ENCODE results near the gene MED25.

The MED25 gene

DNA sequence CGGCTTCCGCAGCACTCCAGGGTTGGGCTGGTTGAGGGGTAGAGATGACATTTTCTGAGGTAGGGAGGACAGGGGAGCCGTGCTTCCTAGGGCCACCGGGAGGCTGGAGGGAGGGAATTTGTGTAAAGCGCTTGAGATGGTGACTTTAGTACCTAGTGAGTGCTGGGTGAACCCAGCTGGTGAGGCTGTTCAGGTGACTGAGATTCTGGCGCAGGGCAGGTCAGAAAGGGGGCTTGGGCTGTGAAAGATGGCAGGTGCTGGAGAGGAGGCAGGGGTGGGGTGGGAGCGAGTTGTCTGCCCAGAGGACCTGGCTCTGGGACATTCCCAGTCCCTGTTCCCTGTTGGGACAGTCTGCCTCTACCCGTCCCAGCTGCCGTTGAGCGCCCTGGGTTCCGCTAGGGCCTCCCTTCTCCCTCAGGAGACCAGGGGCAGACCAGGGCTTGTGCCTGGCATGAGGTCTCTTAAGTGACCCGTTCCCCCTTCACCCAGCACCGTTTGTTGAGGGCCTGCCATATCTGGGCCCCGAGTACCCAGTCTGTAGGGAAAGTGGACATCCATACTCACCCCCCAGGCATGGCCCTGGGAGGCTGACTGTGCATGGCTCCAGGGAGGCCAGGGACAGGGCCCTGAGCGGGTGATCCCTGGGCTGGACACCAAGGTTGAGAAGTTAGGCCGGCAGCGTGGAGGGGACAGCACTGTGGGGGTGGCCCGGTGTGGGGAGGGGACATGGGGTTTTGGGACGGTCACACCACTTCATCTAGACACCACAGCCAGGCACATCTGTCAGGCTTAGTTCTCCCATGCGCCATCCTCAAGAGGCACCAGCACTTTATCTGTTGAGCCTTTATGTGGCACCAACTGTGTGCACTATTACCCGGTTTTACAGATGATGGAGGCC lies 37.8 kb downstream of the MED25 start:
- H3K4me3 ChIP-seq = no peak overlapping the region
- no peak for DNase-seq (ENCODE audit: low spot score in 2 of 2)
- H3K36me3 ChIP-seq (replicated peaks) = peaks cover 73% of the 10 kb centered on the region
- no peaks in the 10 kb centered on the region for H3K9me3 ChIP-seq
- in situ Hi-C loops (cut with MboI; ENCODE audit: low sequenced_read_pairs) = loop anchor here (25.0 kb wide), 1 partner anchor 369 kb away; the partner anchor contains the start of genes RPL13A and RPS11
- H3K27me3 ChIP-seq (ENCODE audit: low read depth) = no peaks in the 10 kb centered on the region
- H3K4me1 ChIP-seq = peaks cover 11% of the 10 kb centered on the region

DNA sequence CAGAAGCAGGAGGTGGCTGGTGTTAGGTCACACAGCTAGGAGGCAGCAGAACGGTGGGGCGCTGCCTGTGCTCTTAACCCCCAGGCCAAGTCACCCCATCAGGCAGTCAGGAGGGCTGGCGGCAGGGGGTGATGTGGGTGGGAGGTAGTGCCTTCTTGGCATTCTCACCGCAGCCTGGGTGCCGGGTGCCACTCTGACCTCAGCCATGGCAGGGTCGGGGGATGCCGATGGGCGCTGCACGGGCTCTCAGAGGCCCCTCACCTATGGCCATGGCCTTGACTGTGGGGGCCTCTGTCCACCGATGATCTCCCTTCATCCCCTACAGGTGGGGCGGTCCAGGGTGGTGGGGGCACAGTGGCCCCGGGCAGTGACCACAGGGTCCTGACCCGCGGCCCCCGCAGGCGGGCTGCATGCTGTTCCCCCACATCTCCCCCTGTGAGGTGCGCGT lies 38.5 kb downstream of the MED25 start:
- Histone ChIP-seq H3K27me3 (ENCODE audit: low read depth) (no peaks in the 10 kb centered on the region), H3K9me3 (no peaks in the 10 kb centered on the region), H3K4me3 (no peak overlapping the region), H3K36me3 (replicated peaks) (peaks cover 77% of the 10 kb centered on the region), H3K4me1 (peaks cover 11% of the 10 kb centered on the region)
- DNase-seq (ENCODE audit: low spot score in 2 of 2) = no peak
- in situ Hi-C loops (cut with MboI; ENCODE audit: low sequenced_read_pairs) = loop anchor here (25.0 kb wide), 1 partner anchor 369 kb away; the partner anchor contains the start of genes RPL13A and RPS11

DNA sequence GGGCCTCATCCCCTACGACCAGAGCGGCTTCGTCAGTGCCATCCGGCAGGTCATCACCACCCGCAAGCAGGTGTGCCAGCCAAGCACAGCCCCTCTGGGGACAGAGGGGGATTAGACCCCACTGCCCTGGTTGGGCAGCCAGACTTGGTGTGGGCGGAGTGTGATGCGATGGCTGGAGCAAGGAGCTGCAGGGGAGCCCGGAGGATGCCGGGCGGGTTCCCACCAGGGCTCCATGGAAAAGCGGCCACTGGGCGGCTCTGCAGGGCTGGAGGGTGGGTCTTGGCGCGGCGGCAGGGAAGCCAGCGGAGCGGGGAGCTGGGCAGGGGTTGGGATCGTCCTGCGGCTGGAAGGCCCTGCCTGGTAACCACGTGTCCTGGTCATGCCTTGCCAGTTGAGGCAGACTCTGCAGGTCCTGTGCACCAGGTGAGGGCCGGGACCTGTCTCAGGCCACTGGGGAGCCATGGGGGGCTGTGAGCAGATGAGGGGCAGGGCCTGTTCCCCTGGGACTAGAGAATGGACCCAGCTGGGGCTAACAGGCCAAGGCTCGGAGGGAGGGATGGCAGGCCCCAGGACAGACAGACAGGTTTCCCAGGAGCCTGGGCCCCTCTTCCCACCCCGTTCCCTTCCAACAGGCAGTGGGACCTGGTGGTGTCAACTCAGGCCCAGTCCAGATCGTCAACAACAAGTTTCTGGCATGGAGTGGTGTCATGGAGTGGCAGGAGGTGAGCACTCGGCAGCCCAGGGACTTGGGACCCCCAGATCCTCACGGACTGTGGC lies 39.2 kb downstream of the MED25 start:
- peaks cover 75% of the 10 kb centered on the region for H3K36me3 ChIP-seq (replicated peaks)
- in situ Hi-C loops (cut with MboI; ENCODE audit: low sequenced_read_pairs) = loop anchor here (25.0 kb wide), 1 partner anchor 370 kb away; the partner anchor contains the start of genes RPL13A and RPS11
- H3K4me1 ChIP-seq = peaks cover 9% of the 10 kb centered on the region
- H3K4me3 ChIP-seq = no peak overlapping the region
- no peaks in the 10 kb centered on the region for H3K9me3 ChIP-seq
- DNase-seq (ENCODE audit: low spot score in 2 of 2) = no peak
- H3K27me3 ChIP-seq (ENCODE audit: low read depth) = no peaks in the 10 kb centered on the region

DNA sequence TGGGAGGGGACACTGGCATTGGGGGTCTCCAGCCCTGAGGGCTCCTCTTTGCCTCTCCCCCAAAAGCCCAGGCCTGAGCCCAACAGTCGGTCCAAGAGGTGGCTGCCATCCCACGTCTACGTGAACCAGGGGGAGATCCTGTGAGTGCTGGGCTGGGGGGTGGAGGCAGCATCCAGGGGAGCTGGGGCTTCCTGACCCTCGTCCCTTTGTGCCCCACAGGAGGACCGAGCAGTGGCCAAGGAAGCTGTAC lies 39.7 kb downstream of the MED25 start:
- in situ Hi-C loops (cut with MboI; ENCODE audit: low sequenced_read_pairs) = loop anchor here (25.0 kb wide), 1 partner anchor 370 kb away; the partner anchor contains the start of genes RPL13A and RPS11

DNA sequence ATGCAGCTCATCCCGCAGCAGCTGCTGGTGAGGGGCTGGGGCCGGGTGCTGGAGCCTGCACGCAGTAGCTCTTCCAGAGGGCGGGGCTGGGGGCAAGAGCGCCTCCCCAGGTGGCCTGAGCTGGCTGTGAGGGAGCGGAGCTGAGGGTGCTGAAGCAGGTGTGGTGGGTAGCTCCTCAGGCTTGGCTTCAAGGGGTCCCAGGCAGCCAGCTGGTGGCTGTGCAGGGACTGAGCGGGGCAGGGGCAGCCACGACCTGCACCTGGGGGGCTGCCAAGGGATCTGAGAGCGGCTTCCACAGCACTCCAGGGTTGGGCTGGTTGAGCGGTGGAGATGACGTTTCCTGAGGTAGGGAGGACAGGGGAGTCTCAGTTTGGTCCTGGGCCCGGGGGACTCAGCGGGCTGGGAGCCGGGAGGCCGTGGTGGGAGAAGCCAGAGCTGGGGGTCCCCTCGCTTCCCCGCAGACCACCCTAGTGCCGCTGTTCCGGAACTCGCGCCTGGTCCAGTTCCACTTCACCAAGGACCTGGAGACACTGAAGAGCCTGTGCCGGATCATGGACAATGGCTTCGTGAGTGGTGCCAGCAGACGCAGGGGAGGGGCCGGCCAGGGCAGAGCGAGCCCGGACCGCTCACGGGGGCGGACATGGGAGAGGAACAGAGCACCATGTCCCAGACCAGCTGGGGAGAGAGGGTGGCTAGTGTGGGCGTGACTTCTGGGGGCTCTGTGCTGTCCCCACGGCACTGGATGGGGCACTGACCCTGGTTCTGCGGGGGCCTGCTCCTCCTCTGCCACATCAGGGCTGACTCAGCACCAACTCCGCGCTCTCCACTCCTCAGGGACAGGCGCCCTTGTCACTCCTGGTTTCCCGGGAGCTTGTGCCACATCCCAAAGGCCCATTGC lies 40.2 kb downstream of the MED25 start:
- in situ Hi-C loops (cut with MboI; ENCODE audit: low sequenced_read_pairs) = loop anchor here (25.0 kb wide), 1 partner anchor 371 kb away; the partner anchor contains the start of genes RPL13A and RPS11
- peaks cover 4% of the 10 kb centered on the region; the same call in 1 of the 2 replicates for H3K4me1 ChIP-seq
- H3K4me3 ChIP-seq = no peak overlapping the region
- DNase-seq (ENCODE audit: low spot score in 2 of 2) = no peak
- peaks cover 78% of the 10 kb centered on the region for H3K36me3 ChIP-seq (replicated peaks)
- no peaks in the 10 kb centered on the region for H3K9me3 ChIP-seq
- no peaks in the 10 kb centered on the region for H3K27me3 ChIP-seq (ENCODE audit: low read depth)

More for the DNA sequence above, 39.7 kb downstream of the MED25 start:
- peaks cover 74% of the 10 kb centered on the region for H3K36me3 ChIP-seq (replicated peaks)
- H3K4me1 ChIP-seq = peaks cover 4% of the 10 kb centered on the region
- H3K9me3 ChIP-seq = no peaks in the 10 kb centered on the region
- no peaks in the 10 kb centered on the region for H3K27me3 ChIP-seq (ENCODE audit: low read depth)
- DNase-seq (ENCODE audit: low spot score in 2 of 2) = no peak
- H3K4me3 ChIP-seq = no peak overlapping the region

DNA sequence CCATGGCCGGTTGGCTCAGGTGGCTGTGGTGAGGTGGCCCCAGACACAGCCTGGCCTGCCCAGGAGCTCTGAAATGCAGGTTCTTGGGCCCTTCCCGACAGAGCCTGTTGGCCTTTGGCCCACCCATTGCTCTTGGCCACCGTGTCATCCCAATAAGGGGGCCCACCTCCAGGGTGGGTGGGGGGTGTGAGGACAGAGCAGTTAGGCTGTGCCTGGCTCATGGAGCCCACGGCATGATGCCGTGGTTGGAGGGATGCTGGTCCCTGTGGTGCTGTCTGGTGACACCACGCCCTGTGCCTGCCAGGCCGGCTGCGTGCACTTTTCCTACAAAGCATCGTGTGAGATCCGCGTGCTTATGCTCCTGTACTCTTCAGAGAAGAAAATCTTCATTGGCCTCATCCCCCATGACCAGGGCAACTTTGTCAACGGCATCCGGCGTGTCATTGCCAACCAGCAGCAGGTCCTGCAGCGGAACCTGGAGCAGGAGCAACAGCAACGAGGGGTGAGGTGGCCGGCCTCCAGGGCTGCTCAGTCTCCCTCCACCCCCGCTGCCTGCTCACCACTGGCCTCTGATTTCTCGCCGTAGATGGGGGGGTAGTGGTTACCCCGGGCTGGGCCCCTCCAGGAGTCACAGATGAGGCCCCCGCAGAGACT lies 41.7 kb downstream of the MED25 start:
- no peaks in the 10 kb centered on the region for H3K27me3 ChIP-seq (ENCODE audit: low read depth)
- H3K4me1 ChIP-seq = peaks cover 4% of the 10 kb centered on the region
- H3K9me3 ChIP-seq = no peaks in the 10 kb centered on the region
- in situ Hi-C loops (cut with MboI; ENCODE audit: low sequenced_read_pairs) = loop anchor here (25.0 kb wide), 1 partner anchor 373 kb away; the partner anchor contains the start of genes RPL13A and RPS11
- no peak overlapping the region for H3K4me3 ChIP-seq
- peaks cover 85% of the 10 kb centered on the region for H3K36me3 ChIP-seq (replicated peaks)
- DNase-seq (ENCODE audit: low spot score in 2 of 2) = no peak

DNA sequence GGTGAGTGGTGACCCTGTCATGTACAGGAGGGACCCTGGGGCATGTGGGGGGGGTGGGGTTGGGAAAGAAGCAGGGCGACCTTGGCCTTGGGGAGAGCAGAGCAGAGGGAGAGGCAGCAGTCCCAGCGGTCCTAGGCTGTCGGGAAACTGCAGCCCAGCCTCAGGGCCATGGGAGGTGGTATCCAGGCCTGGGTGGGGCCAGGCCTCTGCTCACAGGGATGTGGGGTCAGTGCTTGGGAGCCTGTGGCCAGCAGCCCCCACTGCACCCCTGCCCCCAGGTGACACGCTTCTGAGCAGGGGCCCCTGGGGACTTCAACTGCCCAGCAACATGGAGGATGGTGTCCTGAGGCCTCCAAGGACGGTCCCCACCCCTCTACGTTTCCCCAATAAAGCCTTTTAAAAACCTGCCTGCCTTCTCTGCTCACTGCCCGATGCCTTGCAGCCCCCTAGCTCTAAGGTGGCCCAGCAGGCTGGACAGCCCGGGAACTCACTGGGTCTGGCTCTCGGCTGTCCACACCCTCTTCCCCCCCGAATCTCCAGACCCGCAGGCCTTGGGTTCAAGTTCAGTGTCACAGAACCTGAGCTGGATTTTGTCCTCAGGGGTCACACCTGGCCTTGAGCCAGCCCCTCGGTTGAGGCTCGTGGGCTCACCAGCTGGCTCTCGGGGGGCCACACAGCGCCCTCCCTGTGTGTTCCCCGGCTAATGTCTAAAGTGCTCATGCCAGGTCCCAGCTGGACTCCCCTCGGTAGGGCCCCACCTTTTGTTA lies 42.4 kb downstream of the MED25 start:
- no peak overlapping the region for H3K4me3 ChIP-seq
- no peaks in the 10 kb centered on the region for H3K27me3 ChIP-seq (ENCODE audit: low read depth)
- H3K9me3 ChIP-seq = no peaks in the 10 kb centered on the region
- H3K4me1 ChIP-seq = peaks cover 7% of the 10 kb centered on the region
- H3K36me3 ChIP-seq (replicated peaks) = peaks cover 82% of the 10 kb centered on the region
- in situ Hi-C loops (cut with MboI; ENCODE audit: low sequenced_read_pairs) = loop anchor here (25.0 kb wide), 1 partner anchor 373 kb away; the partner anchor contains the start of genes RPL13A and RPS11
- no peak for DNase-seq (ENCODE audit: low spot score in 2 of 2)

DNA sequence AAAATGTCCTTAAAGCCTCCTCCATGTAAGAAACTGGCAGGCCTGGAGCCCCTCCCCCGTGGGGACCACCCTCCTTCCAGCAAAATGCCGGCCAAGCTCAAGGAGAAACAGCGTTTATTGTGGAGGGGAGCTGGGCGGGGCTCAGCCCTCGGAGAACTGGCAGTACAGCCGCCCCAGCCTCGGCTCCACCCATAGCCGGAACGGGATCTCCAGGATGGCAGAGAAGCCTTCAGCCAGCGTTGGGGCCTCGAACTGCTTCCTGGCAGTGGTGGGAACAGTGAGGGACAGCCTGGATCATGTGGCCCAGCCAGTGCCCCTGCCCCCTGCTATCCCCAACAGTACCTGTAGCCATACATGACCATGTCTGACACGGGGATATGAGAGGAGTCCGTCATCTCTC lies 43.0 kb downstream of the MED25 start:
- H3K27me3 ChIP-seq (ENCODE audit: low read depth) = no peaks in the 10 kb centered on the region
- no peak overlapping the region for H3K4me3 ChIP-seq
- peak in 1 of 2 experiments; percentile 72 for DNase-seq (ENCODE audit: low spot score in 2 of 2)
- no peaks in the 10 kb centered on the region for H3K9me3 ChIP-seq
- peaks cover 76% of the 10 kb centered on the region for H3K36me3 ChIP-seq (replicated peaks)
- in situ Hi-C loops (cut with MboI; ENCODE audit: low sequenced_read_pairs) = loop anchor here (25.0 kb wide), 1 partner anchor 374 kb away; the partner anchor contains the start of genes RPL13A and RPS11
- H3K4me1 ChIP-seq = peaks cover 13% of the 10 kb centered on the region

DNA sequence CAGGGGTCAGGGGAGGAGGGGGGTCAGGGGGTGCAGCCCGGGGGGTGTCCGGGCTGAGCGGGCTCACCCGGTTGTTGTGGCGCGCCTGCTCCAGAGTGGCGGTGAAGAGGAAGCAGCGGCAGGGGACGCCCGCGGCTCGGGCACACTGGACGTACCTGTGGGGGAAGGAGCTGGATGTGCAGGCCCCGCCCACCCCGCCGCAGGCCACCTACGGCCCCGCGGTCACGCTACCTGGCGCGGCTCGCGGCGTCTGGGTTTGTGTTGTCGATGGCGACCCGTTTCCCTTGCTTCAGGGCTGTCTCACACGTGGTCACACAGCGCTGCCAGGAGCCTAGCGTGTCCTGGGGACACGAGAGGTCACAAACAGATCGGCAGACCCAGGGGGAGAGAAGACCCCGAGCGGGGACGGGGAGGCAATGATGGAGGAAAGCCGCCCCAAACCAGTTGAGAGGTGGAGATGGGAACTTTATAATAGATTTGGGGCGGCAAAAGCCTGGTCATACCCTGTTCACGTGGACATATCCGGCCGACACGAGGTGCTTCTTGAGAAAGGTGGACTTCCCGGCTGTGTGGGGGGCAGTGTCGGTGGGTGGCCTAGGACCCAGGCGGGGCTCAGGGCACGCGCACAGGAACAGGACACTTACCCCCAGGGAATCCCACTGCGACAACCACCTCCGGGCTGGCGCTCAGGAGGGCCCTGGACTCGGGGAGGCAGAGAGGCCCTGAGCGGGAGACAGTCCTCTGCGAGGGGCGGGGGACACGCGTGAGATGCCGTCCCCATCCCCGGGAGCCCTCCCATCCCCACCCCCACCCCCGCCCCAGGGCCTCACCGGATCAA lies 43.7 kb downstream of the MED25 start:
- H3K4me3 ChIP-seq = no peak overlapping the region
- peaks cover 71% of the 10 kb centered on the region for H3K36me3 ChIP-seq (replicated peaks)
- peaks cover 18% of the 10 kb centered on the region for H3K4me1 ChIP-seq
- no peaks in the 10 kb centered on the region for H3K9me3 ChIP-seq
- in situ Hi-C loops (cut with MboI; ENCODE audit: low sequenced_read_pairs) = loop anchor here (25.0 kb wide), 1 partner anchor 374 kb away; the partner anchor contains the start of genes RPL13A and RPS11
- no peaks in the 10 kb centered on the region for H3K27me3 ChIP-seq (ENCODE audit: low read depth)
- no peak for DNase-seq (ENCODE audit: low spot score in 2 of 2)

DNA sequence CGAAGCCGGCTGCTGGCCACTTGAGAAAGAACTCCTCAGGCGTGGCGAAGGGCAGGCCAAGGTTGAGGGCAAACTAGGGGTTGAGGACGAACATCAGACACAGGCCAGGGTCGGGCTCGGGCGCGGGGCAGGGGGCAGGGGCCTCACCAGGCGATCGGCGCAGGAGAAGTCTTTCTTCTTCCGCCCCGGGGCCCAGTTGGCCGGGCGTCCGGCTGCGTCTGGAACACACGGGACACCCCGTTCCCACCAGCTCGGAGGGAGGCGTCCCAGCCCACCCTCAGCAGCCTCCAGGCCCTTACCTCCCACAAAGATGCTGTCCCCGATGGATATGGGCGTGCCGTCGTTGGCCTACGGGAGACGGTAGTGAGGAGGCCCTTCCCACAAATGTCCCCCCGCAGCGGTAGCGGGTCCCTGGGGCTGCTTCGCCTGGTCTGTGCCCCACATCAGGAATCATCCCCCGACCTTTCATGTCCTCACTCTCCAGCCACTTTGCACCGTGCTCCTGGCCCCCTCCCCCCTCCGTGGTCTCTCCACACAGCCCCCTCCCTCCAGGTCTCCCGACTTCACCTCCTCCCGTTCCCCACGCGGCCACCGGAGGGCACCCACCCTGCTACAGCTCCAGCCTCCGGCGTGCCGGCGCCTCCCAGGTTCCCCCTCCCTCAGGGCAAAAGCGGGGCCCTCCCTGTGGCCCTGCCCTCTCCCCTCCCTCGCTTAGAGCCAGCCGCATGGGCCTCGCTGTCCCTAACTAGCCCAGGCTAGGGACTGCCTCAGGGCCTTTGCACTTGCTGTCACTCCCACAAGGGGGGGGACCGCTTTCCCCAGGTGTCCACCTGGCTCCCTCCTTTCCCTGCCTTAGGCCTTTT lies 44.5 kb downstream of the MED25 start:
- H3K27me3 ChIP-seq (ENCODE audit: low read depth) = no peaks in the 10 kb centered on the region
- no peaks in the 10 kb centered on the region for H3K9me3 ChIP-seq
- peaks cover 63% of the 10 kb centered on the region for H3K36me3 ChIP-seq (replicated peaks)
- in situ Hi-C loops (cut with MboI; ENCODE audit: low sequenced_read_pairs) = loop anchor here (25.0 kb wide), 1 partner anchor 375 kb away; the partner anchor contains the start of genes RPL13A and RPS11
- peak in 1 of 2 experiments; percentile 80 for DNase-seq (ENCODE audit: low spot score in 2 of 2)
- H3K4me3 ChIP-seq = no peak overlapping the region
- peaks cover 18% of the 10 kb centered on the region for H3K4me1 ChIP-seq

All from HAP-1 (cell line).